ENCODE data around the gene PTPN7.

PTPN7 gene

GRCh38 chr1:202160377-202160940 is at the start of gene PTPN7:
TSS of gene PTPN7 (minus strand) at chr1:202160602. CDS start at chr1:202159402, 1,200 bp downstream.
- no peaks in the 10 kb centered on the region for H3K27me3 ChIP-seq (ENCODE audit: low read depth, low read length)
- H3K27ac ChIP-seq (ENCODE audit: low read length): peak within 1 kb of the TSS; percentile 63
- H3K4me1 ChIP-seq (ENCODE audit: control insufficient read depth in 1 of 2, insufficient read depth in 2 of 2, low read length in 2 of 2): peaks cover 0 to 7% of the 10 kb centered on the region in 2 donors
- H3K9me3 ChIP-seq (ENCODE audit: control insufficient read depth in 1 of 2, low read length in 2 of 2): no peaks in the 10 kb centered on the region
- H3K4me3 ChIP-seq (ENCODE audit: low read depth in 1 of 2, low read length in 2 of 2): peak within 1 kb of the TSS; percentile 19 to 39
- no peaks in the 10 kb centered on the region for H3K36me3 ChIP-seq (ENCODE audit: control insufficient read depth in 1 of 2, insufficient read depth in 2 of 2, low read length in 2 of 2)

GRCh38 chr1:202208351-202208857 is 48.0 kb upstream of the PTPN7 start:
- no peak overlapping the region for H3K4me3 ChIP-seq (ENCODE audit: low read depth in 1 of 2, low read length in 2 of 2)
- H3K9me3 ChIP-seq (ENCODE audit: control insufficient read depth in 1 of 2, low read length in 2 of 2): no peaks in the 10 kb centered on the region
- H3K4me1 ChIP-seq (ENCODE audit: control insufficient read depth in 1 of 2, insufficient read depth in 2 of 2, low read length in 2 of 2): no peaks in the 10 kb centered on the region
- peaks cover 10% of the 10 kb centered on the region for H3K27me3 ChIP-seq (ENCODE audit: low read depth, low read length)
- H3K36me3 ChIP-seq (ENCODE audit: control insufficient read depth in 1 of 2, insufficient read depth in 2 of 2, low read length in 2 of 2): no peaks in the 10 kb centered on the region
- H3K27ac ChIP-seq (ENCODE audit: low read length): no peak overlapping the region

- no peaks in the 10 kb centered on the region for H3K36me3 ChIP-seq (ENCODE audit: control insufficient read depth in 1 of 2, insufficient read depth in 2 of 2, low read length in 2 of 2)
- H3K9me3 ChIP-seq (ENCODE audit: control insufficient read depth in 1 of 2, low read length in 2 of 2): no peaks in the 10 kb centered on the region
- H3K4me1 ChIP-seq (ENCODE audit: control insufficient read depth in 1 of 2, insufficient read depth in 2 of 2, low read length in 2 of 2): no peaks in the 10 kb centered on the region
- H3K4me3 ChIP-seq (ENCODE audit: low read depth in 1 of 2, low read length in 2 of 2): no peak overlapping the region
- H3K27me3 ChIP-seq (ENCODE audit: low read depth, low read length): peaks cover 6% of the 10 kb centered on the region
- no peak overlapping the region for H3K27ac ChIP-seq (ENCODE audit: low read length)
Measured at GRCh38 chr1:202207292-202207691, 46.9 kb upstream of the PTPN7 start.

GRCh38 chr1:202205523-202206190 is 45.3 kb upstream of the PTPN7 start:
- Histone ChIP-seq H3K9me3 (ENCODE audit: control insufficient read depth in 1 of 2, low read length in 2 of 2) (no peaks in the 10 kb centered on the region), H3K36me3 (ENCODE audit: control insufficient read depth in 1 of 2, insufficient read depth in 2 of 2, low read length in 2 of 2) (no peaks in the 10 kb centered on the region), H3K27ac (ENCODE audit: low read length) (no peak overlapping the region), H3K4me3 (ENCODE audit: low read depth in 1 of 2, low read length in 2 of 2) (no peak overlapping the region), H3K4me1 (ENCODE audit: control insufficient read depth in 1 of 2, insufficient read depth in 2 of 2, low read length in 2 of 2) (no peaks in the 10 kb centered on the region), H3K27me3 (ENCODE audit: low read depth, low read length) (peaks cover 6% of the 10 kb centered on the region)

GRCh38 chr1:202204065-202204464 is 43.7 kb upstream of the PTPN7 start:
- Histone ChIP-seq H3K9me3 (ENCODE audit: control insufficient read depth in 1 of 2, low read length in 2 of 2) (no peaks in the 10 kb centered on the region), H3K4me1 (ENCODE audit: control insufficient read depth in 1 of 2, insufficient read depth in 2 of 2, low read length in 2 of 2) (peaks cover 0 to 8% of the 10 kb centered on the region in 2 donors), H3K36me3 (ENCODE audit: control insufficient read depth in 1 of 2, insufficient read depth in 2 of 2, low read length in 2 of 2) (no peaks in the 10 kb centered on the region), H3K4me3 (ENCODE audit: low read depth in 1 of 2, low read length in 2 of 2) (no peak overlapping the region), H3K27ac (ENCODE audit: low read length) (no peak overlapping the region), H3K27me3 (ENCODE audit: low read depth, low read length) (no peaks in the 10 kb centered on the region)

- Histone ChIP-seq H3K27ac (ENCODE audit: low read length) (no peak overlapping the region), H3K27me3 (ENCODE audit: low read depth, low read length) (no peaks in the 10 kb centered on the region), H3K9me3 (ENCODE audit: control insufficient read depth in 1 of 2, low read length in 2 of 2) (no peaks in the 10 kb centered on the region), H3K4me3 (ENCODE audit: low read depth in 1 of 2, low read length in 2 of 2) (no peak overlapping the region), H3K4me1 (ENCODE audit: control insufficient read depth in 1 of 2, insufficient read depth in 2 of 2, low read length in 2 of 2) (peaks cover 0 to 8% of the 10 kb centered on the region in 2 donors), H3K36me3 (ENCODE audit: control insufficient read depth in 1 of 2, insufficient read depth in 2 of 2, low read length in 2 of 2) (no peaks in the 10 kb centered on the region)
Measured at GRCh38 chr1:202203238-202204039, 43.0 kb upstream of the PTPN7 start.

GRCh38 chr1:202202500-202203168 is 42.2 kb upstream of the PTPN7 start:
- H3K27me3 ChIP-seq (ENCODE audit: low read depth, low read length): no peaks in the 10 kb centered on the region
- no peaks in the 10 kb centered on the region for H3K36me3 ChIP-seq (ENCODE audit: control insufficient read depth in 1 of 2, insufficient read depth in 2 of 2, low read length in 2 of 2)
- H3K4me3 ChIP-seq (ENCODE audit: low read depth in 1 of 2, low read length in 2 of 2): no peak overlapping the region
- no peak overlapping the region for H3K27ac ChIP-seq (ENCODE audit: low read length)
- no peaks in the 10 kb centered on the region for H3K9me3 ChIP-seq (ENCODE audit: control insufficient read depth in 1 of 2, low read length in 2 of 2)
- peaks cover 0 to 8% of the 10 kb centered on the region in 2 donors for H3K4me1 ChIP-seq (ENCODE audit: control insufficient read depth in 1 of 2, insufficient read depth in 2 of 2, low read length in 2 of 2)

GRCh38 chr1:202201971-202202370 is 41.6 kb upstream of the PTPN7 start:
- no peaks in the 10 kb centered on the region for H3K36me3 ChIP-seq (ENCODE audit: control insufficient read depth in 1 of 2, insufficient read depth in 2 of 2, low read length in 2 of 2)
- no peak overlapping the region for H3K4me3 ChIP-seq (ENCODE audit: low read depth in 1 of 2, low read length in 2 of 2)
- no peaks in the 10 kb centered on the region for H3K9me3 ChIP-seq (ENCODE audit: control insufficient read depth in 1 of 2, low read length in 2 of 2)
- peaks cover 0 to 8% of the 10 kb centered on the region in 2 donors for H3K4me1 ChIP-seq (ENCODE audit: control insufficient read depth in 1 of 2, insufficient read depth in 2 of 2, low read length in 2 of 2)
- H3K27ac ChIP-seq (ENCODE audit: low read length): no peak overlapping the region
- no peaks in the 10 kb centered on the region for H3K27me3 ChIP-seq (ENCODE audit: low read depth, low read length)

GRCh38 chr1:202201266-202201665 is 40.9 kb upstream of the PTPN7 start:
- peaks cover 0 to 8% of the 10 kb centered on the region in 2 donors for H3K4me1 ChIP-seq (ENCODE audit: control insufficient read depth in 1 of 2, insufficient read depth in 2 of 2, low read length in 2 of 2)
- H3K4me3 ChIP-seq (ENCODE audit: low read depth in 1 of 2, low read length in 2 of 2): no peak overlapping the region
- no peaks in the 10 kb centered on the region for H3K27me3 ChIP-seq (ENCODE audit: low read depth, low read length)
- H3K27ac ChIP-seq (ENCODE audit: low read length): no peak overlapping the region
- no peaks in the 10 kb centered on the region for H3K36me3 ChIP-seq (ENCODE audit: control insufficient read depth in 1 of 2, insufficient read depth in 2 of 2, low read length in 2 of 2)
- no peaks in the 10 kb centered on the region for H3K9me3 ChIP-seq (ENCODE audit: control insufficient read depth in 1 of 2, low read length in 2 of 2)

GRCh38 chr1:202200669-202201068 is 40.3 kb upstream of the PTPN7 start:
- H3K4me1 ChIP-seq (ENCODE audit: control insufficient read depth in 1 of 2, insufficient read depth in 2 of 2, low read length in 2 of 2): peaks cover 0 to 8% of the 10 kb centered on the region in 2 donors
- no peaks in the 10 kb centered on the region for H3K36me3 ChIP-seq (ENCODE audit: control insufficient read depth in 1 of 2, insufficient read depth in 2 of 2, low read length in 2 of 2)
- H3K27ac ChIP-seq (ENCODE audit: low read length): no peak overlapping the region
- no peaks in the 10 kb centered on the region for H3K27me3 ChIP-seq (ENCODE audit: low read depth, low read length)
- no peak overlapping the region for H3K4me3 ChIP-seq (ENCODE audit: low read depth in 1 of 2, low read length in 2 of 2)
- H3K9me3 ChIP-seq (ENCODE audit: control insufficient read depth in 1 of 2, low read length in 2 of 2): no peaks in the 10 kb centered on the region

- Histone ChIP-seq H3K27me3 (ENCODE audit: low read depth, low read length) (no peaks in the 10 kb centered on the region), H3K27ac (ENCODE audit: low read length) (no peak overlapping the region)
Measured at GRCh38 chr1:202200112-202200548, 39.7 kb upstream of the PTPN7 start.

More at GRCh38 chr1:202200112-202200548, 39.7 kb upstream of the PTPN7 start:
- Histone ChIP-seq H3K9me3 (ENCODE audit: control insufficient read depth in 1 of 2, low read length in 2 of 2) (no peaks in the 10 kb centered on the region), H3K4me3 (ENCODE audit: low read depth in 1 of 2, low read length in 2 of 2) (no peak overlapping the region), H3K4me1 (ENCODE audit: control insufficient read depth in 1 of 2, insufficient read depth in 2 of 2, low read length in 2 of 2) (peaks cover 0 to 8% of the 10 kb centered on the region in 2 donors), H3K36me3 (ENCODE audit: control insufficient read depth in 1 of 2, insufficient read depth in 2 of 2, low read length in 2 of 2) (no peaks in the 10 kb centered on the region)
